NCI-H446 treated with DMSO at 0.1 percent for 48 hours (cell line): ENCODE results near the gene ARHGAP15.

Experiments used
- DNase-seq: peaks from one replicate; lab custom pipeline; 2025; lab: John Stamatoyannopoulos, UW

ARHGAP15 gene

GRCh38 chr2:143452817-143453451 is 323.7 kb downstream of the ARHGAP15 start:
- no peak for DNase-seq

DNA sequence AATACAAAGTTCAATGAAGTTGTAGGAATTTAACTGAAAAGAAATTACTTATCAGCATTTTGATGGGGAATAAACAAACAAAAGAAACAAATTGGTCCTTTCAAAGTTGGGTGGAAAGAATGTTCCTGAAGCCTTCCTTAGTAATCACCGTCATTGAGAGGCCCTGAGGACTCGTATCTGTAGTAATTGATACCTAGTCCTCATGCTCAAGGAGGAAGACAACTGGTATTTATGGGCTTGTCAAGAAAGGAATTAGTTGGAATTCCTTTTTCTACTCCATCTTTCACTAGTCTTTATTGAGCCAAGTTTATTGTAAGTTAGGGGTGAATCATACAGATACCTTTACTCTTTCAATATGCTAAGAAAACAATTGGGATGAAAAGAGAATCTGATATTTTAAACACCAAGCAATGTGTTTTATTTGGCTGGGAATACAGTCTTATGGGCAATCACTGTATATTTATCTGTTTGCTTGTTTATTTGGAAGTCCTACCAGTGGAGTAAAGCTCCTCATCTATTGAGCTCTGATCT is 324.8 kb downstream of the ARHGAP15 start:
- DNase-seq, result no peak

GRCh38 chr2:143455317-143455716 is 326.1 kb downstream of the ARHGAP15 start:
- no peak for DNase-seq

DNA sequence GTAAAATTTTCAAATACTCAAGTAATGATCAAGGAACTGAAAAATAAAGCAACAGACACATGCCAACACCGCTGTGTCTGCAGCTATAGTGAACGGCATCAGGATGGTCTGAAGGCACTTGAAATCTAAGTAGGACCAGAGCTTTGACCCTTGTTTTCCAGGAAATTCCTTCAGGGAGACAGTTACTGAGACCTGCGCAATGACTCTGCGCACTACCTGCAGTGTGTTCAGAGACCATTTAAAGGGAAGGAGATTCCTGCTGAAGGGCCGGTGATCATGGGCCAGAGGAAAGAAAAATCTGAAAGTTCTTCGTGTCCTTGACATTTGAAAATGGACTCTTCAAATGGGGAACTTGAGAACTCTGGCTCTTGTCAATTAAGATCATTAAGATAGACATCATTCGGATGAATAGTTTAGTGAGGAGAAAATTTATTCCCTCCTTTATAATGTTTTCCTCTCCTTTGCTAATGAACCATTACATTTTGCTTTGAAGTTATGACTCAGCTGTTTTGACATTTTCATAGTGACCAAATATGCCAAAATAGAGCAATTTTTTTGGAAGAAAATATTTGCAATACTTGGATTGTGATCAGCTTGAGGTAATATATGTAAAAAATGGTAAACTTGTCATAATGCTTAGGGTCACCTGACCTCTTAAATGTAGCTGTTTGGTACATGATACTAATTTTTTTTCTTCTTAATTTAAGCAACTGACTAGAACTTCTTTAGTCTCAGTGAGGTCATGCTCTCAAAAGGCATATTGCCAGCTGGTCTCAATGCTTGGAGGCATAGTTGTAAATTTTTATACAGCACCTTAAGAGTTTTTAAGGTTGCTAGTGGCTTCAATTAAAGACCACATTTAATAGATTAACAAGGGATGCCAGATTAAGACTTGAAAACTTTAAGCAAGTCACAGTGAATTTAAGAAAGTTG is 329.3 kb downstream of the ARHGAP15 start:
- peak; percentile 68 for DNase-seq

DNA sequence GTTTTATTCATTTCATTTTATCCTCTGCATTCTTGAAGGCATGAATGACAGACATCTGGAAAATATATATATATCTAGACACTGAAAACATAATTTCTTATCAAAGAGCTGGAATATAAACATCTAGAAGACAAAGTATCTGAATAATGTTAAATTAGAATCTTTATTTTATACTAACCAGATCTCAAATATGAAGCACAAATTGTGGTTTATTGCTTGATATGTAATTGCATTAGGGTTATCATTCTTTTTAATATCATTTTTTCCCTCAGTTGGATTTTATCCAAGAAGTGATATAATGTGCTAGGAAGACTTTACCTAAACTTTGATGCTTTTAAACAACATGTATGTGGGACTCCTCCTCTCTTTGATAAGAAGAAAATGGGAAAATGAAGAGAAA is 331.2 kb downstream of the ARHGAP15 start:
- no peak for DNase-seq

DNA sequence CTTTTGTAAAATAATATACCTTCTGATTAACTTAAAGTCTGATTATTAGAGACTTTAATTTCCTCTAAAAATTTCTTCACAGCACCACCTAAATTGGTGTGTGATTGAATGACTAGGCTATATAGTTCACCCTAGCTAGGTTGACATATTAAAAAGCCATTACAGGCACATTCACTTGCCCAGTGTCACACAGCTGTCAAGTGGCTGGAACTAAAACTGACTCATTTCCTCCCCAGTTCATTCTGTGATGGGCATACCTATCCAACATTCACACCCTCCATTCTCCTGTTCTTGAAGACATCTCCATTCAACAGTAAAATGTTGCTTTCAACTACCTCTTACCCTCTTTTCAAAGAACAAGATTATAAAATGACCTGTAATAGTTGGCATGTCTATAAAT is 334.5 kb downstream of the ARHGAP15 start:
- DNase-seq, result no peak

GRCh38 chr2:143466391-143466790 is 337.2 kb downstream of the ARHGAP15 start:
- DNase-seq, result no peak

DNA sequence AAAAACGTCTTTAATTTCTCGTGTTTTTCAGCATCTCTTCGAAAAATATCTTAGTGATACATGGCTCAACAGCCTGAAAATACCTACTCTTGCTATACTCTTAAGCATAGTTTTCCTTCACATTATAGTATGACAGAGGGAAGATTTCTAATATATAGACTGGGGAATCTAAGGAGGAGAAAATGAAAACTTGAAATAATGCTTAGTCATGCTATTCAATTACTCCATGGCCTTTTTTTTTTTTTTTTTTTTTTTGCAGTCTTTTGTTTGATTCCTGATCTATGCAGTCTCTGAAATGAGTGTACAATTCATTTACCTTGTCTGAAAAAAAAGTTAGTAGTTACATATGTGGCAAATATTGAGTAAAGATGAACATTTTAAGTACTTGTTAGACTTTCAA is 337.8 kb downstream of the ARHGAP15 start:
- DNase-seq, result no peak

- DNase-seq, result no peak
Measured at GRCh38 chr2:143468341-143468888, 339.2 kb downstream of the ARHGAP15 start.

DNA sequence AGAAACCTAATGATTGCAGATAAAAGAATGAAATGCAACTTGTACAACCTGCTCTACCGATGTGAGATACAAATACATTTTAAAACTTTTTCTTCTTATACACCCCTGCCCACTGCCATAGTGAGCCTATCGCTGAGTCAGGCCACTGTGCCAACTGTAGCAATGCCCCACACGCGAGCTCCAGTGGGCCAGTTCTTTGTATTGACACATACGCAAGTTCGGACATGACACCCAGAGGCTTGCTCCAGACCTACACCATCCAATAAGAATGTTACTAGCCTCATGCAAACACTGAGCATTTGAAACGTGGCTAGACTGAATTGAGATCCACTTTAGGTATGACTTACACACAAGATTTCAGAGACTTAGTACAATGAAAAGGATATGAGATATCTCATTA is 340.1 kb downstream of the ARHGAP15 start:
- no peak for DNase-seq

GRCh38 chr2:143471550-143471949 is 342.3 kb downstream of the ARHGAP15 start:
- DNase-seq, result no peak

DNA sequence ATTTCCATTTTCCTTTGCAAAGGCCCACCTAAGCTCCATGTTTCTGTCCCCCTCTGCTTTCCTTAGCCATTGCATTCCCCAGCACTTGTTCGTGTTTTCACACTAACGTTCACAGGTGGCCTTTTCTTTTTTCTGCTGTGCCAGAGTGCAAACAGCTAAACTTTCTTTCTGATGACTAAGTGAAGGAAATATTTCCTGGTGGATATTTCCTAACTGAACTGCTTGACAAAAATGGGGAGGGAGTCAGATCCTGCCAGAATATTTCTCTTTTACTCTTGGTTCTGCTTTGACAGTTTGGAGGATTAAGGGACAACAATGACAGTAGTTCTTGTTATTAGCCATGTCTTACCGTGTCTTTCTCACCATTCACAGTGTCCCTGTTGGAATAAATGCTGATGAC is 344.0 kb downstream of the ARHGAP15 start:
- DNase-seq, result no peak

DNA sequence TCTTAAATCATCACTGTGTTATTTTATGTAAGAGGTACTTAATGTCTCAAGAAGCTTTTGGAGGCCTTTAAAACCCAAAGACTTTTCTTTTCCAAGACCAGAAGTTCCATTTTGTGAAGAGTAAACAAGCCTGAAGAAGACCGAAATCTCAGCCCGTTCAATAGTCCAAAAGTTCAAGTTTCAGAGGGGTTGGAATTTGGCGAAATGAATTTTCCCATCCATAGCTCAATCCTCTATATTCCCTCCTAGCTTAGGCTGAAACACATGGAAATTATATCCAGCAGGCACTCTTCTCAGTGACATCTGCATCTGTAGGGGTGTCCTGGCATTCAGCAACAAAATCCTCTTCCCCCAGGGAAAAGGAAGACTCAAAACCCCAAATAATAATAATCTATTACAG is 344.6 kb downstream of the ARHGAP15 start:
- DNase-seq, result no peak

DNA sequence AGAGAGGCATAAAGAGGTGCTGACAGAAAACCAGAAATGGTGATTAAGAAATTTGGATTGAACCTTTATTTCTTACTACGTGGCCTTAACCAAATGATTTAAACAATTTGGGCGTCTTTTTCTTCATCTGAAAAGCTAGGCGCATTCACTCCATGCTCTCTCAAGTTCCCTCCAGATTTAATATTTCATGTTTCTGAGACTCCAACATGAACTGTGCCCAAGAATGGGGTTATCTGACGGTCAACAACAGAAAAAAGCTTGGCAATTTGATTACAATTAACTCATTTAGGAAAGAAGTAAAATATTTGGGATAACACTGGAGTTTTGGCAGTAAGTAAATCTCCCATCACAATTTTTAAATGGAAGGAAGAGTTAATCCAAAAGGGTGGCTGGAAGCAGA is 345.4 kb downstream of the ARHGAP15 start:
- no peak for DNase-seq

GRCh38 chr2:143475041-143475776 is 346.0 kb downstream of the ARHGAP15 start:
- no peak for DNase-seq

DNA sequence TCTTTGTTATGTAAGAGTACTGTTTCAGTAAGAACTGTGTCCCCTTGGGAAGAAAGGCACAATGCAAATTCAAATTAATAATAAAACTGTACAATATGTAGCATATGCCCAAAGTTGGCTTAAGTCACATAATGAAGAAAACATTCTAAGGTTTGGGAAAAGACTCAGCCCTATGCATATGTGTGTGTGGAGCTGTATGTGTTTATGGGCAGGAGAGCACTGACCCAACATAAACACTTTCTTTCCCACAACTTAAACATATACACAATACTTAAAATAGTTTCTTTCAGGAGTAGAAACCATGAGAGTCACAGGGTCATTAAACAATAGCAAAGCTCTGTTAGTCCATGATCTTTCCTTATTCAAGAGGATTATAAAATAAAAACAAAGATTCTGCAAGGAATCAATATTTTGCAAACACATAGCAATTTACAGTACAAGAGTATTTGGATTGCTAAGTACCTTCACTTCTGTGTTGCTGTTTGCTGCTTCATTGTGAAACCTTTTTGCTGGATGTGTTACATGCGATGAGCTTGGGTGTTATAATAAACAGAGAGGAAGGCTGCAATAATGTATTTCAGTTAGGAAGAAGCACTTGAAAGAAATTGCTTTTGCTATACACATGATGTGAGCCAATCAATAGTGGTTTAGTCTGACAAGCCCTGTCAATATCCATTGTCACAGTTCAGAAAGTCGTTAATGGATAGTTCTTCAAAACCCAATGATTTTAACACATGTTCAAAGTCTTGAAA is 347.3 kb downstream of the ARHGAP15 start:
- DNase-seq, result no peak

DNA sequence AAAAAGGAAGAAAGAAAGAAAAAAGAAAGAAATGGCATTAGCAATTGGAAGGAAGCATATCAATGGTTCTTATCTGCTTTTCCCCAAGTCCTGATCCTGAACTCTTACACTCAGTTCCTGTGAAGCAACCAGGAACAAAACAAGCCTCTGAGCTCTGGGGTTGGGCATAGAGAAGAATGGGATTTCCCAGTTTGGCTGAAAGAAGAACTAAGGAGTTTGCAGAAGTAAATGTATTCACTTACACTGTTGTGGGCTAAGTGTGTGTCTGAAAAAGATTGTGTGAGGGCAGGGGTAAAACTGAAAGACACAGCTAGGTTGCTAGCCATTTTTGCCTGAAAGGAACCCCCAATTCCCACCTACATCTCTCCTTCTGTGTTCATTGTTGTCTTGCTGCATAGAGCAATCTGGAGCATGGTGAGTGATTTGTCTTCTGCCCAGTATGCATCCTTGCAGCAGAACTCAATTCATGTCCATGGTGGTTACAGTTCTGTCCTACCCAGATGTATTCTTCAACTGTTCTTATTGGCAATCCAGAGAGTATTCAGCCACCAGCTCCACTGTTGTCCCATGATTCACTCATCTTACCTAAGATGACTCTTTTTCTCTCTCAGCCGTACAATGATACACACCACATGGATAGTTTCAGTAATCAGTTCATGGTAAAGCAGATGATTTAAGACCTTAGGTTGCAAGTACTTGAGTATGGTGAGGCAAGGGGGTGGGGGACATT is 348.7 kb downstream of the ARHGAP15 start:
- no peak for DNase-seq

DNA sequence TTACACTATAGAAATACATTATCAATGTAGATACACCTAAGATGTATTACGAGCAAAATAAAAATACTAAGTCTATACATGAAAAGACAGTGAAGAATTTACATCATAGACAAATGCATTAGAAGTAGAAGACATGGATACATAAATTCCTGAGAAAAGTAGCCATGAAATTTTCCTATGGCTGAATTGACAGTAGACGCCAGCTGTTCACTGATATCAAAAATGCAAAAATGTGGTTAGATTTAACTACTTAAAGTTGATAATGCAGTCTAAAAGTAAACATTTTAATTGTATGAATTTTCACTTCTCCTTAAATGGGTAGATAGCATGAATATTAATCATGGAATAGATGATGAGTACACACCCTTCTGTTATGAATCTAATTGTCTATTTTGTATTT is 350.9 kb downstream of the ARHGAP15 start:
- DNase-seq, result no peak

GRCh38 chr2:143480601-143481236 is 351.5 kb downstream of the ARHGAP15 start:
- DNase-seq, result no peak

DNA sequence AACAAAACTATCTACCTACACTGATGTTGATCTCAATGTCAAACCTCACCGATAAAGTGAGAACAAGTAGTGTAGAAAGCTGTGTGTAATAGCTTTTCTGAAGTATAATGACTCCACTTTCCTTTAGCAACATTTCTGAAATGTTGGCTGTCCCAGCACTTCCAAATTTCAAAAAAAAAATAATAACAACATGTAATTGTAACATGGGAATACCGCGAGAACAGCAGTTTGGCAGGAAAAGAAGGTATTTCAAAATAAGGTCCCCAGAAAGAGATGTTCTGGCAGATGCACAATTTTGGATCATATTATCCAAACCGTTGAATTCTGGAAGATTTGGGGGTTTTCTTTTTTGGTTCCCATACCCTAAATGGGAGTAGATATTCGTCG is 352.0 kb downstream of the ARHGAP15 start:
- DNase-seq, result no peak
